HG02885 (cell line): Measurements from ENCODE around the gene RNF224.

Source experiments
- ATAC-seq: cut with Tn5 transposase; IDR thresholded peaks from one replicate; pipeline ENCODE4 v1.9.1; 2021; ENCODE audit warnings: mild to moderate bottlenecking; ENCODE audit not compliant: unreplicated experiment, poor library complexity

Gene RNF224

GRCh38 chr9:137213160-137214060, 13.9 kb upstream of the RNF224 start:
- ATAC-seq = no peak

GRCh38 chr9:137214620-137215019, 12.7 kb upstream of the RNF224 start:
- no peak for ATAC-seq

- no peak for ATAC-seq
Observed at GRCh38 chr9:137215196-137215986, 11.9 kb upstream of the RNF224 start.

GRCh38 chr9:137216188-137216965, 10.9 kb upstream of the RNF224 start:
- no peak for ATAC-seq

GRCh38 chr9:137217276-137218211, 9.8 kb upstream of the RNF224 start:
- ATAC-seq = no peak

- no peak for ATAC-seq
Observed at GRCh38 chr9:137218212-137218753, 9.0 kb upstream of the RNF224 start.

- ATAC-seq = no peak
Observed at GRCh38 chr9:137218754-137219271, 8.5 kb upstream of the RNF224 start.

GRCh38 chr9:137219757-137220316, 7.5 kb upstream of the RNF224 start:
- no peak for ATAC-seq

GRCh38 chr9:137220317-137221094, 6.8 kb upstream of the RNF224 start:
- ATAC-seq = no peak

GRCh38 chr9:137221095-137221505, 6.2 kb upstream of the RNF224 start:
- no peak for ATAC-seq

GRCh38 chr9:137221506-137222111, 5.7 kb upstream of the RNF224 start:
- no peak for ATAC-seq

GRCh38 chr9:137222190-137223077, 4.9 kb upstream of the RNF224 start, which contains the start of gene RNF208:
Gene RNF208, minus strand, starts transcription at chr9:137222240. Its CDS starts 1,028 bp downstream, at chr9:137221212.
- ATAC-seq = no peak

GRCh38 chr9:137223078-137223970, 4.0 kb upstream of the RNF224 start:
- peak; percentile 80 for ATAC-seq

GRCh38 chr9:137224830-137225694, 2.2 kb upstream of the RNF224 start, which contains the start of gene CYSRT1:
Gene CYSRT1, plus strand, starts transcription at chr9:137225174. Its CDS starts 448 bp downstream, at chr9:137225622.
- ATAC-seq = no peak
